Heart right ventricle (tissue), 16 donors: ENCODE results near the gene PPP2R2B. TPM values are rescaled to one million over a fixed set of nuclear protein-coding genes. Genes with fewer than 3 reads are reported as not detected.

Experiments used
- ATAC-seq, 8 donors: fragments of 200-7000 bp; cut with Tn5 transposase; one replicate each; pipeline ENCODE4 v1.9.1; 2020; ENCODE audit warnings: mild to moderate bottlenecking in 8 of 8, moderate library complexity in 8 of 8, moderate number of reproducible peaks in 1 of 8
- DNase-seq, 2 donors: peaks; one replicate each; pipeline ENCODE4 v3.0.0-alpha.2; 2020
- H3K27ac ChIP-seq, 10 donors: fragments of 200-600 bp; sonication (generic) in 2 of 10; one replicate each; pipeline versions ENCODE4 v1.5.0 to v1.8.0; 2020 to 2022; ENCODE audit warnings: mild to moderate bottlenecking in 3 of 10
- H3K27me3 ChIP-seq, 7 donors: fragments of 200-600 bp; one replicate each; pipeline ENCODE4 v1.8.0; 2021 to 2022; ENCODE audit warnings: mild to moderate bottlenecking in 2 of 7
- H3K36me3 ChIP-seq, 9 donors: fragments of 200-600 bp; sonication (generic) in 1 of 9; one replicate each; pipeline versions ENCODE4 v1.5.0 to v1.8.0; 2020 to 2022; ENCODE audit warnings: mild to moderate bottlenecking in 2 of 9
- H3K4me1 ChIP-seq, 9 donors: fragments of 200-600 bp; sonication (generic) in 1 of 9; one replicate each; pipeline versions ENCODE4 v1.5.0 to v1.8.0; 2020 to 2022; ENCODE audit warnings: mild to moderate bottlenecking in 4 of 9
- H3K4me3 ChIP-seq, 10 donors: fragments of 200-600 bp; sonication (generic) in 2 of 10; one replicate each; pipeline versions ENCODE4 v1.5.0 to v1.8.0; 2020 to 2022; ENCODE audit warnings: mild to moderate bottlenecking in 7 of 10, moderate library complexity in 2 of 10
- H3K9me3 ChIP-seq, 11 donors: fragments of 200-600 bp in 10 of 11; sonication (generic) in 2 of 11; one replicate each; pipeline versions ENCODE4 v1.5.0 to v1.8.0; 2013 to 2022; ENCODE audit warnings: mild to moderate bottlenecking in 2 of 11, control low read depth in 1 of 11, moderate library complexity in 1 of 11
- WGBS, 2 donors: extraction: QIAGEN DNeasy Blood & Tissue Kit; methylation state at CpG; one replicate each; pipeline ENCODE4 v1.1.7; 2013; ENCODE audit warnings: inconsistent platforms in 1 of 2; 5-methylcytosine and 5-hydroxymethylcytosine counted together
- intact Hi-C, 10 donors: fragments of 100-400 bp; cut with DNase I; formaldehyde crosslinking; loops; one replicate each; pipeline versions ENCODE4 v1.11.1 to v1.14.2; 2022
- polyA plus RNA-seq, 2 donors: library from polyadenylated mRNA; stranded (reverse); fragments of 200-250 nt; gene quantifications; one replicate each; pipeline ENCODE4 v1.2.3, GENCODE V29; 2013
- total RNA-seq, 10 donors: library from RNA; stranded (reverse); fragmentation: NEBNext Ultra II Directional in 3 of 10; extraction: Animal tissue kit (Norgen Biotek cat#: 25700) in 3 of 10; gene quantifications; one replicate each; pipeline versions ENCODE4 v1.2.1 to v1.2.4, GENCODE V29; 2021 to 2023
- TF ChIP-seq, protein P1 (sequence below), 9 donors: fragments of 200-600 bp; sonication (generic) in 2 of 9; IDR thresholded peaks; one replicate each; pipeline versions ENCODE4 v1.5.0 to v1.8.0; 2021 to 2022; ENCODE audit warnings: antibody characterized with exemption in 9 of 9, mild to moderate bottlenecking in 5 of 9, moderate library complexity in 1 of 9
- donor health status: Arrhythmogenic right ventricular cardiomyopathy.
- donor health status: ischemic (EF 13 %, LVEDD 7.1; RV severe dilation, severe dysfunction).
- donor health status: healthy with polysubstance abuse.
- donor health status: DM: no; HTN: yes; CAD: no.
- donor health status: DM: no; HTN: no; CAD: no.
- donor health status: ischemic (EF 25% LVEDD 6.9; RV normal size, moderate dysfunction).
- donor health status: ischemic (EF 25% LVEDD 5.7; RV mildly dilated, moderate dysfunction).
- donor health status: healthy.
- donor health status: DM: yes; HTN: yes; CAD: no.
- donor health status: Ischemic cardiomyopathy.
- donor health status: ischemic (EF 35%, LVEDD 5.7; RV mildly dilated, moderate dysfunction).
- donor health status: nonischemic (EF 11% LVEDD 7.7; RV severe dilation, severe dysfunction).
- donor health status: DM: yes; HTN: yes; CAD: no.
- donor health status: PGD.
- donor health status: ischemic (EF 29% LVEDD 5.4; RV normal size, mild dysfunction).
- donor health status: nonischemic (EF 23%, LVEDD 6.1; RV moderate dilation, normal function).

Gene PPP2R2B
- total and polyA plus RNA-seq, 12 donors = 0.05 to 1.8 (median 0.57) TPM; not detected in 2

DNA sequence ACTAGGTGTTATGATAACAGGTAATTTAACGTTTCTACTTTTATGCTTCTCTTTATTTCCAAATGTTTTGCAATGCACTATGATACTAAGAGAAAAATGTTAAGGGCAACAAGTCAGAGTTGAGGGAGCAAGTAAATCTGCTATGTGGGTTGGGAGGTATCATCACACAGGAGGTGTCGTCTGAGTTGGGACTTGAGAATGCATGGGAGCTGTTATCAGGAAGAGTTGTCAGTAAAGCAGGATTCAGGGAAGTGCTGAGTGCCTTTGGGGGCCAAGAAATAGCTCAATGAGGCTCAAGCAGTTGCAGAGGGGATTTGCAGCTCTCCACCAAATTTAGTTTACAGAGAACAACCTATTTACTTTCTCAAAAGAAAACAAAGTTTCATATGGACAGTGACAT is 108.0 kb downstream of the PPP2R2B start:
- Histone ChIP-seq H3K27me3 (no peaks in the 10 kb centered on the region), H3K27ac (no peak overlapping the region), H3K36me3 (no peaks in the 10 kb centered on the region), H3K4me1 (no peaks in the 10 kb centered on the region), H3K4me3 (no peak overlapping the region), H3K9me3 (peaks cover 0 to 12% (median 0%) of the 10 kb centered on the region in 11 donors)
- no peak for DNase-seq
- intact Hi-C loops = no loop called here
- WGBS, 2 donors = 19 to 29% methylated on average over 2 of the region's 2 CpGs
- TF ChIP-seq, protein P1, sequence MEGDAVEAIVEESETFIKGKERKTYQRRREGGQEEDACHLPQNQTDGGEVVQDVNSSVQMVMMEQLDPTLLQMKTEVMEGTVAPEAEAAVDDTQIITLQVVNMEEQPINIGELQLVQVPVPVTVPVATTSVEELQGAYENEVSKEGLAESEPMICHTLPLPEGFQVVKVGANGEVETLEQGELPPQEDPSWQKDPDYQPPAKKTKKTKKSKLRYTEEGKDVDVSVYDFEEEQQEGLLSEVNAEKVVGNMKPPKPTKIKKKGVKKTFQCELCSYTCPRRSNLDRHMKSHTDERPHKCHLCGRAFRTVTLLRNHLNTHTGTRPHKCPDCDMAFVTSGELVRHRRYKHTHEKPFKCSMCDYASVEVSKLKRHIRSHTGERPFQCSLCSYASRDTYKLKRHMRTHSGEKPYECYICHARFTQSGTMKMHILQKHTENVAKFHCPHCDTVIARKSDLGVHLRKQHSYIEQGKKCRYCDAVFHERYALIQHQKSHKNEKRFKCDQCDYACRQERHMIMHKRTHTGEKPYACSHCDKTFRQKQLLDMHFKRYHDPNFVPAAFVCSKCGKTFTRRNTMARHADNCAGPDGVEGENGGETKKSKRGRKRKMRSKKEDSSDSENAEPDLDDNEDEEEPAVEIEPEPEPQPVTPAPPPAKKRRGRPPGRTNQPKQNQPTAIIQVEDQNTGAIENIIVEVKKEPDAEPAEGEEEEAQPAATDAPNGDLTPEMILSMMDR (IDR thresholded peaks at IDR 0.05) = no peak
- ATAC-seq = no peak

DNA sequence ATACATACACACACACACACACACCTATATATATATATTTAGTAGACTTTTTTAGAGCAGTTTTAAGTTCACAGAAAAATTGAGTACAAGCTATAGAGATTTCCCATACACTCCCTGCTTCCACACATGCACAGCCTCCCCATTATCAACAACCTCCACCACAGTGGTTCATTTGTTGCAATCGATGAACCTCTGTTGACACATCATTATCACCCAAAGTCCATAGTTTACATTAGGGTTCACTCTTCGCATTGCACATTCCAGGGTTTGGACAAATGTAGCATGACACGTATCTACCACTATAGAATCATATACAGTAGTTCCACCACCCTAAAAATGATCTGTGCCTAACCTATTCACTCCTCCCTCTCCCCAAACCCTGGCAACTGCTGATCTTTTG is 111.0 kb downstream of the PPP2R2B start:
- H3K27ac ChIP-seq = no peak overlapping the region
- intact Hi-C loops = no loop called here
- ATAC-seq (no peak), DNase-seq (no peak)
- no peaks in the 10 kb centered on the region for H3K36me3 ChIP-seq
- H3K4me3 ChIP-seq = no peak overlapping the region
- WGBS, 2 donors = 73 to 83% methylated on average over 3 of the region's 3 CpGs
- H3K27me3 ChIP-seq = peaks cover 0 to 5% (median 0%) of the 10 kb centered on the region in 7 donors
- H3K4me1 ChIP-seq = no peaks in the 10 kb centered on the region
- no peaks in the 10 kb centered on the region for H3K9me3 ChIP-seq
- TF ChIP-seq, protein P1 (IDR thresholded peaks at IDR 0.05) = no peak

DNA sequence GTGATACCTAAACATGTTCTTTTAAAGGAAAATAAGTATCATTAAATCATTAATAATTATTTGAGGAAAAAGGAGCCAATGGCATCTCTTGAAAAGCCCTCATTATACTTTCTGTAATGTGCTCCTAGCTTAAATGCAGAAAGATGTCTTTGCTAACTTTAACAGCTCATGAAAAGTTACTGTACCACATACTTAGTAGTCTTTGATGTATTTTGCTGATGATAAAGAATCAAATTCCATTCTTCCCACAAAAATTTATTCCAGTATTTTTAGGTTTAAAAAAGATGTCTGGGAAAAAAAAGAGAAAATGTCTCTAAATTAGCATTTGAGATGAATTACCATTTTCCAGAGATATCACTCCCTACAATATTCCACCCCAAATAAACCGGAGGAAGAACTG is 112.5 kb downstream of the PPP2R2B start:
- intact Hi-C loops = no loop called here
- TF ChIP-seq, protein P1 (IDR thresholded peaks at IDR 0.05) = no peak
- H3K27ac ChIP-seq = no peak overlapping the region
- H3K4me1 ChIP-seq = no peaks in the 10 kb centered on the region
- H3K27me3 ChIP-seq = peaks cover 0 to 5% (median 0%) of the 10 kb centered on the region in 7 donors
- ATAC-seq (no peak), DNase-seq (no peak)
- 80 to 86% methylated on average over 1 of the region's 1 CpG for WGBS, 2 donors
- H3K36me3 ChIP-seq = no peaks in the 10 kb centered on the region
- H3K9me3 ChIP-seq = no peaks in the 10 kb centered on the region
- no peak overlapping the region for H3K4me3 ChIP-seq

DNA sequence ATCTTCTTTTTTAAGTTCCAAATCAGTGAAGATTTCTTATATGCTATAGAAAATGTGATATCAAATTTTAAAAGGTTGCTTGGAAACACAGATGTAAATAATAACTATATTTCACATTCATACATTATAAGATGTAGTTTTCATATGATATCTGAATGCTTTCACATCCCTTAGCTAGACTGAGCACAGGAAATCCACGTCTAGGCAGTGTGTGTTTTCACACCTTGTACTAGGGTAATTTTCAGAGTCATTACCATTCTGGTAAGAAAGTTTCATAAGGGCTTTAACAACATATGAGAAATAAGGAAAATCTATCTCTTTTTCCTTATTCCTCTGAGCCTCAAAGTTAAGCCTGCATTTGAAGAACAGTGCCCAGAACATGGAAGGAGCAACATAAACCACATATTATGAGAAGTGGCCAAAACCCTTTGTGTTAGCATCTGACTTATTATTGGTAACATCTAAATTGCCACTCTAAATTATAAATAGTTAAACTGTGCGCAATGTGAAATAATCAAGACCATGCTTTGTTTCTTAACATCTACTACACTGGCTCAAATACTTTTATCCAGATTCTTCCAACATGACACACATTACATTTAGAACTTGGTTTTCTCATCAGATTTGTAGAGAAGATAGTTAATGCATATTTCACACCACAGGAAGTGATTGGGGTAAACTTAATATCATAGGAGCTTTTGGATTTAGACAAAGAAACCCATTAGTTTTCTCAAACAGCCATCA is 113.3 kb downstream of the PPP2R2B start:
- Histone ChIP-seq H3K27ac (no peak overlapping the region), H3K27me3 (peaks cover 0 to 5% (median 0%) of the 10 kb centered on the region in 7 donors), H3K4me3 (no peak overlapping the region), H3K4me1 (no peaks in the 10 kb centered on the region), H3K9me3 (no peaks in the 10 kb centered on the region), H3K36me3 (no peaks in the 10 kb centered on the region)
- DNase-seq = no peak
- ATAC-seq = no peak
- WGBS, 2 donors = 63 to 73% methylated on average over 2 of the region's 2 CpGs
- TF ChIP-seq, protein P1 (IDR thresholded peaks at IDR 0.05) = no peak
- intact Hi-C loops = no loop called here
